Posterior vena cava (tissue), 2 donors: ENCODE measurements around the gene ANKRD34A. TPM values are rescaled to one million over a fixed set of nuclear protein-coding genes. Genes with fewer than 3 reads are reported as not detected.

Experiments
- DNase-seq: peaks from one replicate; pipeline ENCODE4 v3.0.0-alpha.2; 2020; ENCODE audit warnings: low spot score
- intact Hi-C, 2 donors: fragments of 100-400 bp; cut with DNase I; formaldehyde crosslinking; loops; one replicate each; pipeline versions ENCODE4 v1.14.1 to v1.14.2; 2022 to 2023
- long read RNA-seq, 2 donors: library from polyadenylated mRNA; unstranded; transcript quantifications; one replicate each; pipeline ENCODE4 v2.0.0, GENCODE V29; 2020 to 2021
- total RNA-seq, 2 donors: library from RNA; stranded (reverse); fragmentation: NEBNext Ultra II Directional; extraction: Animal tissue kit (Norgen Biotek cat#: 25700); gene quantifications; one replicate each; pipeline ENCODE4 v1.2.1, GENCODE V29; 2021
- donor health status: DM: yes; HTN: yes; CAD: no.
- donor health status: DM: yes; HTN: yes; CAD: no.

Gene ANKRD34A
- total RNA-seq: 1 to 10 TPM; 2.3 TPM
- long read RNA-seq, donor 1: 0 reads
- long read RNA-seq, donor 2: 0 reads

DNA sequence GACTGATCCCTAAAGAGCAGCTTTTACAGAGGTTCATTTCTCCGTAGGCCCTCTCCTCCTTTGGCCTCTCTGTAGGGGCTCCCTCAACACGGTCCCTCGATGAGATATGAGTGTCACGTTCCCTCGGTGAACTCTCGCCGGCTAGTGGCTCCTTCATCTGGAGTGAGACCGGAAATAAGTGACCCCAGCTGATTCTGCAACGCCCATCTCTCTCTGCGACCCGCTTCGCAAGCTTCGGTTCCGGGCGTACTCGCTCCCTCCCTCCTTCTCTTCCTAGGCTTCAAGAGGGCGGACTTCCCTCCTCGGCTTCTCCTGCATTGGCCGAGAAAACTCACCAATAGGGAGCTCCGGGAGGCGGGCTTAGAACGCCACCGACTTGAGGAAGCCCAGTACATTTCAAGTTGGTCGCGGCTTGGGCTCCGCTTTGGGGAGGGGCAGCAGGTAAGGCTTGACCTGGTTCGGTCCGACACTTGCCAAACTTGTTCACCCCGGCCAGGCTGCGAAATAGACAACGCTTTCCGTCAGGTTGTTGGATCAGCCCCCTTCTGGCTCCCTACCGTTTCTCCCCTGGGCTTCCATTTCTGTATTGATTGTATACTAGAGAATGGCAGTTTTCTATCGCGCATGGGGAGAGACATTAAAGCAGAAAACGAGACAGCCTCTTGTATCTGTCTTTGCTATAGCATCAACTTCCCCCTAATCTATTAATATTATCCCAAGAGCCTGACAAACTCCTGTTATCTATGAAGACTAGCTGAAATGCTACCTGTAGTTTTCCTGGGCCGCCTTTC is at the start of gene ANKRD34A, which contains the start of gene POLR3GL:
Gene ANKRD34A (minus strand): TSS at position 248 of the 791 bp plus-strand sequence. CDS start 2,816 bp downstream, outside the sequence.
Gene POLR3GL (plus strand): TSS at position 363 of the 791 bp plus-strand sequence. CDS start 10,176 bp downstream, outside the sequence.
- intact Hi-C loops: loop anchor here in 1 of 2 donors (5.0 kb wide), 1 partner anchor 47 kb away; the partner anchor contains the start of gene PEX11B
- DNase-seq: peak; percentile 97

DNA sequence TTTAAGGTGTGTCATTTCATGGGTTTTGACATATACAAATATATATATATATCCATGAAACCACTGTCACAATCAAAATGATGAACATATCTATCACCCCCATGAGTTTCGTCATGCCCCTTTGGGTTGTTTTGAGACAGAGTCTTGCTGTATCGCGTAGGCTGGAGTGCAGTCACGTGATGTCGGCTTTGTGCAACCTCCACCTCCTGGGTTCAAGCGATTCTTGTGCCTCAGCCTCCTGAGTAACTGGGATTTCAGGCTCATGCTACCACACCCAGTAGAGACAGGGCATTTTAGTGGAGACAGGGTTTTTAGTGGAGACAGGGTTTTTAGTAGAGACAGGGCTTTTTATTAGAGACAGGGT is 49.2 kb upstream of the ANKRD34A start:
- intact Hi-C loops: loop anchor here in 1 of 2 donors (10.0 kb wide), 2 partner anchors 129 to 159 kb away; partner anchors contain the start of genes ANKRD35 and PIAS3
- DNase-seq: no peak

DNA sequence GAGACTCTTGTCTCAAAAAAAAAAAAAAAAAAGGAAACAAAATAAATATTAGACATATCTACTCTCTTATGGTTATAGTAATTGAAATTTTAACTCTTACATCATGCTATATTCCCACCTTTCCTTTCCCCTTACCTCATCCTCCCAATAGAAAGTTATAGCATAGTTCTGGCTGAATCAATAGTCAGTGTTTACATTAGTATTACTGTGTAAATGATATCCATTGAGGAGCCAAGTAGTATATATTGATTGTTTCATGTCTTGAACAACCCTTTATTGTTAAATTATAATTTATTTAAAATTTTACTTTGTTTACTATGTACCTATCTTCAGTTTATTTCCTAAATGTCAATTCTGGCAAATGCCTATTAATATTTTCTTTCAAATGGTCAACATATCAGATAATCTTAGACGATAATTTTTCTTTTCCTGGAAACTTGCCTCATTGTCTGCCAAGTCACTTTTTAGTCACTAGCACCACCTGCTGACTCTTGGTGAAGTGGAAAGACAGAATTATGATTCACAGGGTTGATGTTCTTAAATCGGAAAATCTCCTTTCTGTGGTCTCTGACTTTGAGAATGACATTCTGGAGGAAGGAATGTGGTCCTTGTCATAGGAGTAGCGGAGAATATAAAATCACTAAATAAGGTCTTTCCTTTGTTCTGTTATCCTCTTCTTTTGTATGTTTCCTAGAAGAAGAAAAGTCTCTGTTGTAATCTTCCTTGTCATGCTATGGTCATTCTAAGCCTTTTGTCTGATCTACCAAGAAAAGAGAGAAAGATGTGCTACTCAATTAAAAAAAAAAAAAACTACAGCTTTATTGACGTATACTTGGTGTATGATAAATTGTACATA is 48.6 kb upstream of the ANKRD34A start:
- no peak for DNase-seq
- intact Hi-C loops: loop anchor here in 1 of 2 donors (10.0 kb wide), 2 partner anchors 128 to 158 kb away; partner anchors contain the start of genes ANKRD35 and PIAS3

DNA sequence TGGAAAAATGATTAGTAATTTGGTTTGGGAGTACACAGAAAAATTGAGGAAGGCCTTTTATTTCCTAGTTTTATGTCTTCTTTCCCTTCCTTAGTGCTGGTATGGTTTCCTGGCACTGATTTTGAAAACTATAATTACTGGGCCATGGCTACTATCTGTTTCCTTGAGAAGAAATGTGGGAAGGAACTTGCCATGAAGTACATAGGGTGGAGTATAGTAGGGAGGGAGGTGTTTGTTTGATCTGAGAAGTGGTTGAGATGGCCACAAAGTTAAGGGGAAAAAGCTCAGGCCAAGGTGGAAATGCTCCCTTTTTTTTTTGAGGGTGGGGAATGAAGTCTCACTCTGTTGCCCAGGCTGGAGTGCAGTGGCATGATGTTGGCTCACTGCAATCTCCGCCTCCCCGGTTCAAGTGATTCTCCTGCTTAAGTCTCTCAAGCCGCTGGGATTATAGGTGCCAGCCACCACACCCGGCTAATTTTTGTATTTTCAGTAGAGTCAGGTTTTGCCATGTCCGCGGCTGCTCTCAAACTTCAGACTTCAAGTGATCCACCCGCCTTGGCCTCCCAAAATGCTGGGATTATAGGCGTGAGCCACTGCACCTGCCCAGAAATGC is 45.9 kb upstream of the ANKRD34A start:
- no peak for DNase-seq
- intact Hi-C loops: loop anchor here in 1 of 2 donors (10.0 kb wide), 2 partner anchors 125 to 155 kb away; partner anchors contain the start of genes ANKRD35 and PIAS3

DNA sequence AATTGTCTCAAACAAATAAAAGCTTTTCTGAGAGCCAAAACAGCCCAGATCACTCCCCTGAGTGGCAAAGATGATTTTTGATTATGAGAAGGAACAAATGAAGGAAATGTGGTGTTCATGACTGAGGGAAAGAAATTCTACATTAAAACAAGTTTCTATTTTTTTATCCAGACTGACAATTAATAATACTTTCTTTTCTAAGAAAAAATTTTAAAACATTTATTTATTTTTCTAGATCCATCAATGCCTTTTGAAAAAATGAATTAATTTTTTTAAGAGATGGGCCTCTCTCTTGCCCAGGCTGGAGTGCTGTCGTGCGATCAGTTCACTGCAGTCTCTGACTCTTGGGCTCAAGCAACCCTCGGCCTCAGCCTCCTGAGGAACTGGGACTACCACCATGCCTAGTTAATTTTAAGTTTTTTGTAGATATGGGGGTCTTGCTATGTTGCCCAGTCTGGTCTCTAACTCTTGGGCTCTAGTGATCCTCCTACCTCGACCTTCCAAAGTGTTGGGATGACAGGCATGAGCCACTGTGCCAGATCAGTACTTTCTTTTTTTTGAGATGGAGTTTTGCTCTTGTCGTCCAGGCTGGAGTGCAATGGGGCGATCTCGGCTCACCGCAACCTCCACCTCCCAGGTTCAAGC is 43.2 kb upstream of the ANKRD34A start:
- intact Hi-C loops: loop anchor here (2.0 kb wide), 2 partner anchors 29 to 33 kb away; no protein-coding TSS in a partner anchor
- DNase-seq: no peak

DNA sequence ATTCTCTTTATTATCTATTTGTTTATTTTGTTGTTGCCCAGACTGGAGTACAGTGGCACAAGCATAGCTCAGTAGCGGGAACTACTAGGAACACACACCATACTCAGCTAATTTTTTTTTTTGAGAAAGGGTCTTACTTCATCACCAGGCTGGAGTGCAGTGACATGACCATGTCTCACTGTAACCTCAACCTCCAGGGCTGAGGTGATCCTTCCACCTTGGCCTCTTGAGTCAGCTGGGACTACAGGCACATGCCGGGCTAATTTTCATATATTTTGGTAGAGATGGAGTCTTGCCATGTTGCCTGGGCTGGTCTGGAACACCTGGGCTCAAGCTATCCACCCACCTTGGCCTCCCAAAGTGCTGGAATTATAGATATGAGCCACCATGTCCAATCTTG is 37.3 kb upstream of the ANKRD34A start:
- DNase-seq: no peak
- intact Hi-C loops: no loop called here

DNA sequence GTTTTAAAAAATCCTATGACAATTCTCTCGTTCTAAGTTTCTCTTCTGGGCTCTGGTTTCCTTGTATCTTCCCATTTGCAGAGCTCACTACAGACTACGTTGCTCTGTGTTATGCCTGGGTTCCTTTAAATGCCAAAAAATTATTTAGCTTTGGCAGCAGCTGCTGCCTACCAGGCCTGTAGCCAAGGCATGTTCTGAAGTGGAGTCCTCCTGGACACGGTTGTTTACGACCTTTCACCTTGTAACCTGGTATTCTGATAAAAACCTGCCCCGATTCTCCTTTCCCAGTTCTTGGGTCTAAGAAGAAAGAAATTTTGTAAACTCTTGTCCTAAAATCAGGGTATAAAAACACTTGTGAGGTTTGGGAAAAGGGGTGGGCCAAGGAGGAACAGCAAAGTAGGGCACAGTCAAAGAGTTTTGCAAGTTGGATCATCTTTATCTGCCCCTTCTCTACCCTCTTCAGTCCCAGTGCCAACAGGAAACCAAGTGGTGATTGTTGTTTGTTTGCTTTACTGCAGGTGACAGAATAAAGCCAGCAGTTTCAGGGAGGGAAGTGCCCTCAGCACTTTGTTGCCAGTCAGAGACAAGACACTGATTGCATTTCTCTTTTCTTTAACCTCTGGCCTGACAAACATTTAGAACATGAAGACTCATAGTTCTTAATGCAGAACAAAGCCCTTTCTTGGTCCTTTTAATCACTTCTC is 35.1 kb upstream of the ANKRD34A start:
- DNase-seq: no peak
- intact Hi-C loops: no loop called here

DNA sequence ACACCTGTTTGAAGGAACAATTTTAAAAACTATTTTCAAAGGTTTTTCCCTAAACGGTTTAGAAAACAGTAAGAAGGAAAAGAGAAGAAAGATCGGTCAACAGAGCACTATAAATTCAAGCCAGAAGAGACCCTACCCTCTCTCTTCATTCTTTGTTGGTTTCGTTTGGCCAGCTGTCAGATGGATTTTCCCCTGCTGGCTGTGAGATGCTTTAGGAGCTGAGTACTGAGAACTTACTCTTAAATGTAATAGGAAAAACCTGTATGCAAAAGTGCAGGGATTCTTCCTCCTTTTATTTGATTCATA is 33.3 kb upstream of the ANKRD34A start:
- intact Hi-C loops: no loop called here
- no peak for DNase-seq

DNA sequence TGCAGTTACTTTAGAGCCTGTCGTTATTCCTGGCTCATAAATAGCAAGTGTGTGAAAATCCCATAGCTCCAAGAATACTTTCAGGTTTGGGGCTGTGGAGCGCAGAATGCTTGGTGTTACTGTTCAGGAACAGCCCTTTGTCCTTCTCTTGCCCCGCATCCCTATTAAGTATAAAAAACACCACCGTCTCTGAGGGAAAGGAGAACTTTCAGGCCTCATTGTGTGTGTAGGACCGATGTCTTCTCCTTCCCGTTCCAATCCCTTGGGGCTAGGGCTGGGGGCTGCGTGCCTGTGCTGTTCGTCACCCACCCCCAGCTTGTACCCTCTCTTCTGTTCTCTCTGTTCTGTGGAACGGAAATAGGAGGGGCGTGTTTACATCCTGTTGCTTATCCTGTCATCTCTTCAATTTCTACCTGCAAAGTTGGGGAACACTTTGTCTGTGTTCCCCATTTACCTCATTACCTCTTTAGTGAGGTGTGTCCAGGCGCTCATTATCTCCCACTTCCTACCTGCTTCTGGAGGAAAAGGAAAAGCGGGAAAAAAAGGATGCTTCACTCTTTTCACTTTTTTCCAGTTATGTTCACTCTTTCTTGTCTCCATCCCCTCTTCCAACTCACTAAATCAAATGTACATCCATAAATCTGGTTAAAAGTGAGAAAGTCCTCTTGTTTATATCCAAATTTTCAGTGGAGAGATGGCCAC is 32.8 kb upstream of the ANKRD34A start:
- intact Hi-C loops: no loop called here
- DNase-seq: no peak

DNA sequence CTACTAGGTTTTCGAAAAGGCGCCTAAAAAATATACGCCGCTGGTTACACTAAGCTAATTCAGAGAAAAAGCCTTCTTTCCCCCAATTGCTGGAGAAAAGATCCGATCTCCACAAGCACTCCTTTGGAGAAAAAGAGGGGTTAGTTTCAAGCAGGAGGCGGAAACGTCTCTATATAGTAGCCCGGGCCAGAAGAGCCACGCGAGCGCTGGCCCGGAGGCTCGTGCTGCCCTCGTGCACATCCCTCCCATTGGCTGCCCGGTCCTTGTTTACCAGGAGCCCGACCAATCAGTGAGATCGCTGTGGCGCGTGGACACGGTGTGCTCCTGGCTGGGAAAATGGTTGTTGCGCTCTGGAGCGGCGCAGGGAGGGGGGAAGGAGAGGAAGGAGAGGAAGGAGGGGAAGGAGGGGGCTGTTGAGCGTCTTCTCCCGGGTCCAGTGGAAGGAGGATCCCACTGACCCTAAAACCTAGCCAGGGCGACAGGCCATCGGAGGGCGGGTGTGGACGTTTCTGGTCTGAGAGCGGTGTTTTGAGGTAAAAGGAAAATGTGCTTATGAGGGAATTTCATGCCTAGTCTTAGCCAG is 32.1 kb upstream of the ANKRD34A start, which contains the start of gene TXNIP:
Gene TXNIP (minus strand): TSS at position 147 of the 583 bp plus-strand sequence. CDS start 313 bp downstream, outside the sequence.
- peak; percentile 100 for DNase-seq
- intact Hi-C loops: no loop called here

DNA sequence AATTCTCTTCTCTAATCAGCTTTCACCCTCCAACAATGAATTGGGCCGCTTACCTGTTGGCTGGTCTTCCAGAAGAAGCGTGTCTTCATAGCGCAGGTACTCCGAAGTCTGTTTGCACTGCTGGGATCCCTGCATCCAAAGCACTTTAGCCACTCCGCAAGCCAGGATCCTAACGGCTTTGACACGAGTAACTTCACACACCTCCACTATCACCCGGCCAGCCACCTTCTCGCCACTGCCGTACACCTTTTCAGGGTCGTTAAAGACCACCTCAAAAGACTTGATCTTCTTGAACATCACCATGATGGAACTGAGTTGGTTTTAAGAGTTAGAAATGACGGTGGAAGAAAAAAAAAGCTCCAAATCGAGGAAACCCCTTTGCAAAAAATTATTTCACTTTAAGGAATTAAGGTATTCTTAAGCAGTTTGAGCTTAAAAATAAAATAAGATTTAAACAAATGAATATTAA is 31.6 kb upstream of the ANKRD34A start:
- intact Hi-C loops: no loop called here
- no peak for DNase-seq

DNA sequence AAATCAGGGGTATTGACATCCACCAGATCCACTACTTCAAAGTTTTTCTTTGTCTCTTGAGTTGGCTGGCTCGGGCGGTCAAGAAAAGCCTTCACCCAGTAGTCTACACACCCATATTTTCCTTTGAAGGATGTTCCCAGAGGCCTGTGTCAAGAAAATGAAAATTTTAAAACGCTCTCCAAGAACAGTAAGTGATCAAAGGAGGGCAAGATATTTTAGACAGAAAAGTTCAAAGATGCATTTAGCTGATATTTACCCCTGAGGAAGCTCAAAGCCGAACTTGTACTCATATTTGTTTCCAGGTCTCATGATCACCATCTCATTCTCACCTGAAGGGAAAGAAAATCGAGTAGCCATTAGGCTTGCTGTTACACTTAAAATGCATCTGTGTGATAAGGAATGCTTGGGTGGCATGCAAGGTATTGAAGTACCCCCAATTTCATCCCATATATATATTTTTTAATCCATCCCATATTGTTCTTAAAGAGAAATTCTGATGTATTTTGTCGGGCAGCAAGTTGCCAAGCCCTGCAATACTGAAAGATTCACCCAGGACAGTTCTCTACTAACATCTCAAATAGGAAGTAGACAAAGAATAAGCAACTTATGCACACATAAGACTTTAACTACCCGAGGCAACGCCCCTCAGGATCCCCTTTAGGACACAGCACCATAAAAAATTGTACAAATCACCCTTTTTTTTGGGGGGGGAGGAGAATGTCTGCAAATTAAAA is 30.9 kb upstream of the ANKRD34A start:
- intact Hi-C loops: no loop called here

DNA sequence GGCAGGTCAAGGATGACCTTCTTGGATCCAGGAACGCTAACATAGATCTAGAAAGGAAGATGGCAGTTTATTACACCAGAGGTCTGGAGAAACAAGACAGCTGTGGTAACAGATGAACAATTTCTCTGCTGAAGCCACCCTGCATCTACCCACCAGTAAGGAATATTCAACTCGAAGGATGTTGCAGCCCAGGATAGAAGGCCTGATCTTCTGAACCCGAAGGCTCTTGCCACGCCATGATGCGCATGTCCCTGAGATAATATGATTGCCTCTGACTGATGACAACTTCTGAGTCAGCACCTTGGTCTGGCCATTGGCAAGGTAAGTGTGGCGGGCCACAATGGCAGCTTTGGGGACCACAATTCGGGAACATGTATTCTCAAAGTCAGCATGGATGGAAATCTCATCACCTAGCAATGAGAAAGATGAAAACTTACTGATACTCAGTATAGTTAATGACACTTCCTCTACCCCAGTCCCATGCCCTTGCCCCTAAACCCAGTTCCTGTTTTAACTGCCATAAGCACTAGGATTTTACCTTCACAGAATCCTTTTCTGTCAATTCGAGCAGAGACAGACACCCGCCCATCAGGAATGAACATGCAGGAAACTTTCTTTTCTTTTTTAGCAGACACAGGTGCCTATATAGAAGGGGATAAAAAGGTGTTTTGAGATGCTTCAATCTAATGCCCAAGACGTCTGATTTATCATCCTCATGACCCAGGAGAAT is 30.2 kb upstream of the ANKRD34A start:
- DNase-seq: no peak
- intact Hi-C loops: no loop called here

More for the DNA sequence above, 30.9 kb upstream of the ANKRD34A start:
- DNase-seq: no peak

DNA sequence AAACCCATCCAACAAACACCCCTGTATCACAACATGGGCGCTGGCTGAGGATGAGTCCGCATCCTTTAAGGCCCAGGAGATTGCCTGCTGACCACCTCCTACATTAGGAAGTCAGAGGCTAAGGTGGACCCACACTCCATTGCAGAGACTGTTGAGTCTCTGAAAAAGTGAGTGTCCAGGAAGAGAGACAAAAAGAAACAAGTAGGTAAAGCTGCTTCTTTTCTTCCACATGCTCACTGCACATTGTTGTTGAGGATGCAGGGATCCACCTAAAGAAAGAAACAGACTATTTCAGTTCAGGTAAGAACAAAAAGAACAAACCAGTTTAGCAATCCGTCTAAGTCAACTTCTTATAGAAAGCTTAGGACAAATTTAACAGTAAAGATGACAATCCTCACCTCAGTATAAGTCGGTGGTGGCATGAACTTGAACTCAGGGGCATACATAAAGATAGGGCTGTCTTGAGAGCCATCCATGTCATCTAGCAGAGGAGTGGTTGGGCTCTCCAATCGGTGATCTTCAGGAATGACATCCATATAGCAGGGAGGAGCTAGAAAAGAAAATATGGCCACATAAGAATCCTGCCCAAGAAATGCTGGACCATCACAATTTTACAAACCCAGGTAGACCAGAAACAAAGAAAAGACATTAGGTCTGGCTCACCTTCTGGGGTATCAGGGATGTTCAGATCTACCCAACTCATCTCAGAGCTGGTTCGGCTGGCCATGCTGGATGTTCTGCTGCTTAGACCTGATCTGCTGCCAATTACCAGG is 29.4 kb upstream of the ANKRD34A start:
- intact Hi-C loops: no loop called here
- DNase-seq: no peak

DNA sequence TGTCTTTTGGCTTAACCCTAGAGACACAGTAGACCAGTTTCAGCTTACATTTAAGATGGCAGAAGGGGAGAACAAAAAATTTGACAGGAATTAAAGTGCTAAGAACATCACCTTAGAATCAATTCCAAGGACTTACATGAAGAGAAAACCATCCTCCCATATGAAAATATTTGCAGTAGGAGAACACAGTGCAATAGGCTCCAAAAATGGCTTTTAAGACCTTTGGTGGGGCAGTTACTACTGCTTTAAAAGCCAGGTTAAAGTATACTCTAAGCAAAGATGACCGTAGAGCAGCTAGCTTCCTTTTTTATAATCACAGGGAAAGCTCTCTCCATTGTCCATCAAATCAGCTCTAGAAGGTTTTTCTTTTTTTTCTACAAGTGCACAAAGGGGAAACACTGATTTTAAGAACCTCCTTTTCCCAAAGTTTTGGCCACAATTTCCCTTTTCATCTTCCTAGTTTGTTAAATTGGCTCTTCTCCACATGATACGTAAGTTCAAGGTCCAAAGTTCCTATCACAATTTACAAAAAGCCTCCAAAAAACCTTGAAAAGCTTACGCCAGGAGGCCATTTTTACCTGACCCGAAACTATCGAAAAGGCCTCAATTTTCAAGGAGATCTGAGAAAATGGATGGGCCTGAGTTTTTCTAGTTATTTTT is 28.7 kb upstream of the ANKRD34A start:
- intact Hi-C loops: no loop called here
- no peak for DNase-seq
